ENCODE measurements around the gene CYP2B6. TPM values are rescaled to one million over a fixed set of nuclear protein-coding genes. Genes with fewer than 3 reads are reported as not detected.

CYP2B6 gene
- total RNA-seq, 2 experiments from 2014 or later: not detected

DNA sequence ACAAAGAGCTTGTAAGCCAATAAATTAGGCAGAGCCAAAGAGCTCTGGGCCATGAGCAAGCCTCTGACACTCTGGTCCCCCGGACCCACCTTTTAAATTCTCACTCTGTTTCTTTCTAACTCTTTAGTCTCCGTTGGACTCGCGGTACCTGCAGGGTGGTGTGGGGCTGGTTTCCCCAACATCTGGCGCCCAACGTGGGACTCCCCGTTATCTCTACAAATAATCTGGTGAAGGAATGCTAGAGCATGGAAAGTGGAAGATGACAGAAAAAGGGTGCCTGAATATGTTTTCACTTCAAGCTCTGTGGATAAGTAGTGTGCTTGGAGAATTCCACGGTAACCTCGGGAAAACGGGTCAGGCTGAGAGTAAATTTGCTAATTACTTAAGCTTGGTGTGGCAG lies 36.5 kb upstream of the CYP2B6 start:
- Mint-ChIP-seq H3K36me3 (ENCODE audit: low read depth) (peaks cover 10% of the 10 kb centered on the region), H3K9me3 (peaks cover 7% of the 10 kb centered on the region), H3K27me3 (peaks cover 10% of the 10 kb centered on the region), H3K27ac (no peak overlapping the region), H3K4me3 (no peak overlapping the region), H3K4me1 (ENCODE audit: low read depth) (no peaks in the 10 kb centered on the region)
- ChIA-PET CTCF (no interaction called here), POLR2A (no interaction called here)
- H3K27me3 ChIP-seq (ENCODE audit: control insufficient read depth in 1 of 2, insufficient read depth in 2 of 2, low read length in 2 of 2): peaks cover under 1 to 17% of the 10 kb centered on the region in 2 experiments
- no peak overlapping the region for H3K27ac ChIP-seq (ENCODE audit: low read depth in 1 of 2, low read length in 2 of 2)
- DNase-seq (no peak), ATAC-seq (ENCODE audit: poor library complexity) (no peak)
- H3K36me3 ChIP-seq (ENCODE audit: insufficient read depth, low read length): no peaks in the 10 kb centered on the region
- intact Hi-C loops (cut with DNase I, micrococcal nuclease): no loop called here
- H3K4me1 ChIP-seq (ENCODE audit: insufficient read depth, low read length): no peaks in the 10 kb centered on the region
- H3K9me3 ChIP-seq (ENCODE audit: control insufficient read depth in 1 of 2, insufficient read depth in 1 of 2, low read length in 2 of 2): peaks cover 20 to 47% of the 10 kb centered on the region in 2 experiments
- H3K4me3 ChIP-seq (ENCODE audit: low read length): no peak overlapping the region
- TF ChIP-seq, protein P1, sequence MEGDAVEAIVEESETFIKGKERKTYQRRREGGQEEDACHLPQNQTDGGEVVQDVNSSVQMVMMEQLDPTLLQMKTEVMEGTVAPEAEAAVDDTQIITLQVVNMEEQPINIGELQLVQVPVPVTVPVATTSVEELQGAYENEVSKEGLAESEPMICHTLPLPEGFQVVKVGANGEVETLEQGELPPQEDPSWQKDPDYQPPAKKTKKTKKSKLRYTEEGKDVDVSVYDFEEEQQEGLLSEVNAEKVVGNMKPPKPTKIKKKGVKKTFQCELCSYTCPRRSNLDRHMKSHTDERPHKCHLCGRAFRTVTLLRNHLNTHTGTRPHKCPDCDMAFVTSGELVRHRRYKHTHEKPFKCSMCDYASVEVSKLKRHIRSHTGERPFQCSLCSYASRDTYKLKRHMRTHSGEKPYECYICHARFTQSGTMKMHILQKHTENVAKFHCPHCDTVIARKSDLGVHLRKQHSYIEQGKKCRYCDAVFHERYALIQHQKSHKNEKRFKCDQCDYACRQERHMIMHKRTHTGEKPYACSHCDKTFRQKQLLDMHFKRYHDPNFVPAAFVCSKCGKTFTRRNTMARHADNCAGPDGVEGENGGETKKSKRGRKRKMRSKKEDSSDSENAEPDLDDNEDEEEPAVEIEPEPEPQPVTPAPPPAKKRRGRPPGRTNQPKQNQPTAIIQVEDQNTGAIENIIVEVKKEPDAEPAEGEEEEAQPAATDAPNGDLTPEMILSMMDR (IDR thresholded peaks at IDR 0.05): no peak

DNA sequence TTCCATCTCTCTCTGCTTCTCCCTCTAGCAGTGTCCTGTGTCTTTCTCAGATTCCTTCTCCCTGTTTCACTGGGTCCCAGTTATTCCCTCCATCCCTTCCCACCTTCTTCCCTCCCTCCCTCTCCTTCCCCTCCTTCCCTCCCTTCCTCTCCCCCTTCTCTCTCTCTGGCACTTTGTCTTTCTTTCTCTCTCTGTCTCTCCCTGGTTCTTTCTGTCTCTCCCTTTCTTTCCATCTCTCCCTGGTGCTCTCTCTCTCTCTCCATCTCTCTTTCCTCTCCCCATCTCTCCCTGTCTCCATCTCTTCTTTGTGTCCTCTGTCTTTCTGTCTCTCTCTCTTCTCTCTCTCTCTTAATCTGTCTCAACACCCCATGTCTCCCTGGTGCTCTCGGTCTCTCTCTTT lies 31.7 kb upstream of the CYP2B6 start:
- Mint-ChIP-seq H3K4me1 (ENCODE audit: low read depth) (no peaks in the 10 kb centered on the region), H3K27ac (no peak overlapping the region), H3K27me3 (peaks cover 9% of the 10 kb centered on the region), H3K9me3 (peaks cover 7% of the 10 kb centered on the region), H3K36me3 (ENCODE audit: low read depth) (peaks cover 2% of the 10 kb centered on the region), H3K4me3 (no peak overlapping the region)
- TF ChIP-seq, protein P1 (IDR thresholded peaks at IDR 0.05): no peak
- Histone ChIP-seq H3K27me3 (ENCODE audit: control insufficient read depth in 1 of 2, insufficient read depth in 2 of 2, low read length in 2 of 2) (peaks cover 16 to 18% of the 10 kb centered on the region in 2 experiments), H3K4me1 (ENCODE audit: insufficient read depth, low read length) (no peaks in the 10 kb centered on the region), H3K27ac (ENCODE audit: low read depth in 1 of 2, low read length in 2 of 2) (no peak overlapping the region), H3K36me3 (ENCODE audit: insufficient read depth, low read length) (no peaks in the 10 kb centered on the region), H3K9me3 (ENCODE audit: control insufficient read depth in 1 of 2, insufficient read depth in 1 of 2, low read length in 2 of 2) (peaks cover 14 to 26% of the 10 kb centered on the region in 2 experiments), H3K4me3 (ENCODE audit: low read length) (no peak overlapping the region)
- intact Hi-C loops (cut with DNase I, micrococcal nuclease): no loop called here
- POLR2A ChIA-PET: no interaction called here
- ATAC-seq (ENCODE audit: poor library complexity) (no peak), DNase-seq (no peak)
- CTCF ChIA-PET: no interaction called here

DNA sequence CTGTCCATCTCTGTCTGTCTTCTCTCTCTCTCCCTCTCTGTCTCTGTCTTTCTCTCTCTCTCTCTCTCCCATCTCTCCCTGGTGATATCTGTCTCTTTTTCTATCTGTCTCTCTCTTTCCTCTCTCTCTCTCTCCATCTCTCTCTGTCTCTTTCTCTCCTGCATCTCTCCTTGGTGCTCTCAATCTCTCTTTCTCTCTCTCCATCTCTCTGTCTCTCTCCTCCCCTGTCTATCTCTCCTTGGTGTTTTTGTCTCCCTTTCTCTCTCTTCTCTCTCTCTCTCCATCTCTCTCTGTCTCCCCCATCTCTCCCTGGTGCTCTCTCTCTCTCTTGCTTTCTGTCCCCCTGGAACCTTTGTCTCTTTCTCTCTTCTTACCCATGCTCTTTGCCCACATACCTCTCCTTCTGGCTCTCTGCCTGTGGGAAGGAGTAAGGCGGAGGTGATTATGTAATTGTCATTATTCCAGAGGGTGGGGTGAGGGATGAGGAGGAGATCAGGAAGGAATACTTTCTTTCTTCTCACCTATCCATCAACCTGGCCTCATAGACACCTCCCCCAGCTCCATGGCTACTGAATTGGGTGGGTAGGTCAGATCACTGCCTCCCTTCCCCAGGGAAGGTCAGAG lies 30.9 kb upstream of the CYP2B6 start:
- H3K27me3 ChIP-seq (ENCODE audit: control insufficient read depth in 1 of 2, insufficient read depth in 2 of 2, low read length in 2 of 2): peaks cover 16 to 18% of the 10 kb centered on the region in 2 experiments
- no peaks in the 10 kb centered on the region for H3K4me1 Mint-ChIP-seq (ENCODE audit: low read depth)
- ChIA-PET CTCF (no interaction called here), POLR2A (no interaction called here)
- H3K9me3 Mint-ChIP-seq: peaks cover 7% of the 10 kb centered on the region
- H3K27ac ChIP-seq (ENCODE audit: low read depth in 1 of 2, low read length in 2 of 2): no peak overlapping the region
- H3K36me3 Mint-ChIP-seq (ENCODE audit: low read depth): no peaks in the 10 kb centered on the region
- peaks cover 6 to 17% of the 10 kb centered on the region in 2 experiments for H3K9me3 ChIP-seq (ENCODE audit: control insufficient read depth in 1 of 2, insufficient read depth in 1 of 2, low read length in 2 of 2)
- no peak overlapping the region for H3K4me3 ChIP-seq (ENCODE audit: low read length)
- no peak for DNase-seq
- intact Hi-C loops (cut with DNase I, micrococcal nuclease): no loop called here
- no peak for ATAC-seq (ENCODE audit: poor library complexity)
- H3K4me3 Mint-ChIP-seq: no peak overlapping the region
- H3K27ac Mint-ChIP-seq: no peak overlapping the region
- no peaks in the 10 kb centered on the region for H3K4me1 ChIP-seq (ENCODE audit: insufficient read depth, low read length)
- no peaks in the 10 kb centered on the region for H3K36me3 ChIP-seq (ENCODE audit: insufficient read depth, low read length)
- peaks cover 9% of the 10 kb centered on the region for H3K27me3 Mint-ChIP-seq
- TF ChIP-seq, protein P1 (IDR thresholded peaks at IDR 0.05): no peak
